ENCODE measurements around the gene PTRHD1. TPM values are rescaled to one million over a fixed set of nuclear protein-coding genes. Genes with fewer than 3 reads are reported as not detected.

The PTRHD1 gene
- total and polyA plus RNA-seq, 2 donors (not counting 1 experiment from before 2014, with no cell fraction given): 20.2 to 29.8 TPM

DNA sequence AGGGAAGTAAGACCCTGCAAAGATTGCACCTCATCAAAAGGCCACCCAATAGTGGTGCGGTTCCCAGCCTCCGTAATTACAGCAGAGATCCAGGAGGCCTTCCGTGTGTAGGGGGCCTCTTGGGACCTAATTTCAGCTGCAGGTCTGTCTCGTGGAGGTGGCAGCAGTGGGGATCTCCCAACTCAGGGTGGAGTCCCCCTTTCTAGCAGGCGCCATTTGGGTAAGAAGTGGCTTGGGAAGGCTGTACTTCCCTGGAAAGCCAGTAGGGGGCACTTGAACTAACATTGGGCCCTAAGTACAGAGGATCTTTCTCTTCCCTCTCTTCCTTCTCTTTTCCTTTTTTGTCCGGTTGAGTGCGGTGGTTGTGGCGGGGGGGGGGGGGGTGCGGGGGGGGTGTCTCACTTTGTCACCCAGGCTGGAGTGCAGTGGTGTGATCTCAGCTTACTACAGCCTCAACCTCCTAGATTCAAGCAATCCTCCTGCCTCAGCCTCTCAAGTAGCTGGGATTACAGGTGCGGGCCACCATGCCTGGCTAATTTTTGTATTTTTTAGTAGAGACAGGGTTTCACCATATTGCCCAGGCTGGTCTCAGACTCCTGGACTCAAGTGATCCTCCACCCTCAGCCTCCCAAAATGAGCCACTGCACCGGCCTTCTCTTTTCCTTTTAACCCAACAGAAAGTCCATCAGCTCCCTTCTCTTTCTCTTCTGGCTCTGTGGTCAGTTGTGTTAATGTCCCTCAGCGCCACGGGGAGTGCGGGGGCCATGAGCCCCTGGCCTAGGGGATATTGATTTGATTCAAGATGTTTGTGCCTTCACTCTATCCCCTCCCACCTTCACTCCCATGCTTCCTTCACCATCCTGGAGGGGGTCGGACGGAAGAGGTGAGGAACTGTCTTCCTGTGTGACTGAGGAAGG is 32.0 kb upstream of the PTRHD1 start:
- ATAC-seq (ENCODE audit: low read depth) (no peak), DNase-seq (peak; percentile 56)
- no peak overlapping the region for H3K4me2 ChIP-seq (replicated peaks; ENCODE audit: low read depth, low read length, poor library complexity, severe bottlenecking)
- intact Hi-C loops (cut with micrococcal nuclease): loop anchor here (5.0 kb wide), 1 partner anchor 302 kb away; no protein-coding TSS in a partner anchor
- H3K9ac ChIP-seq (ENCODE audit: low read length): no peak overlapping the region
- WGBS (ENCODE audit: insufficient coverage): 75% methylated on average over 4 of the region's 16 CpGs
- H3K4me1 ChIP-seq (ENCODE audit: control insufficient read depth in 2 of 2, insufficient read depth in 2 of 2, low read length in 2 of 2): peaks cover 0 to 4% of the 10 kb centered on the region in 2 donors
- POLR2A ChIA-PET: no interaction called here
- TF ChIP-seq EZH2 (IDR thresholded peaks at IDR 0.05; ENCODE audit: borderline replicate concordance, insufficient read depth, low read depth, low read length, poor library complexity, severe bottlenecking) (no peak), CTCF (IDR thresholded peaks at IDR 0.05) (peak; percentile 46)
- H3K4me3 Mint-ChIP-seq: no peak overlapping the region
- no peaks in the 10 kb centered on the region for H3K27me3 Mint-ChIP-seq
- no peak overlapping the region for H3K27ac ChIP-seq (ENCODE audit: low read length in 2 of 2)
- no peaks in the 10 kb centered on the region for H3K79me2 ChIP-seq (ENCODE audit: control insufficient read depth, insufficient read depth, low read length)
- H3K9me3 ChIP-seq (ENCODE audit: control extremely low read depth in 1 of 3, control insufficient read depth in 2 of 3, insufficient read depth in 1 of 3, low read length in 2 of 3): no peaks in the 10 kb centered on the region
- no peak overlapping the region for H3K4me3 ChIP-seq (ENCODE audit: control extremely low read depth in 1 of 5, extremely low read depth in 1 of 5, insufficient read depth in 1 of 5, low read depth in 2 of 5, low read length in 4 of 5)
- H2AFZ ChIP-seq (ENCODE audit: insufficient read depth, low read depth, low read length, poor library complexity, severe bottlenecking): no peak overlapping the region
- peaks cover 1 to 24% of the 10 kb centered on the region in 2 experiments for H3K36me3 ChIP-seq (replicated peaks in 1 of 2; ENCODE audit: control extremely low read depth in 1 of 2, control insufficient read depth in 1 of 2, extremely low read depth in 1 of 2, insufficient read depth in 2 of 2, low read length in 1 of 2)
- H3K4me1 Mint-ChIP-seq: no peaks in the 10 kb centered on the region
- H3K27ac Mint-ChIP-seq: no peak overlapping the region
- no peaks in the 10 kb centered on the region for H4K20me1 ChIP-seq (ENCODE audit: control insufficient read depth, insufficient read depth, low read length, poor library complexity, severe bottlenecking)
- CTCF ChIA-PET: interaction anchor here (1.3 to 10.8 kb wide), 3 partner anchors 13 to 416 kb away, joined by 3 to 267 read pairs (median 92); no protein-coding TSS in a partner anchor
- no peaks in the 10 kb centered on the region for H3K27me3 ChIP-seq (replicated peaks in 1 of 4; ENCODE audit: control extremely low read depth in 1 of 4, control insufficient read depth in 3 of 4, insufficient read depth in 4 of 4, low read length in 3 of 4)
- H3K9me3 Mint-ChIP-seq (ENCODE audit: insufficient read depth): no peaks in the 10 kb centered on the region

DNA sequence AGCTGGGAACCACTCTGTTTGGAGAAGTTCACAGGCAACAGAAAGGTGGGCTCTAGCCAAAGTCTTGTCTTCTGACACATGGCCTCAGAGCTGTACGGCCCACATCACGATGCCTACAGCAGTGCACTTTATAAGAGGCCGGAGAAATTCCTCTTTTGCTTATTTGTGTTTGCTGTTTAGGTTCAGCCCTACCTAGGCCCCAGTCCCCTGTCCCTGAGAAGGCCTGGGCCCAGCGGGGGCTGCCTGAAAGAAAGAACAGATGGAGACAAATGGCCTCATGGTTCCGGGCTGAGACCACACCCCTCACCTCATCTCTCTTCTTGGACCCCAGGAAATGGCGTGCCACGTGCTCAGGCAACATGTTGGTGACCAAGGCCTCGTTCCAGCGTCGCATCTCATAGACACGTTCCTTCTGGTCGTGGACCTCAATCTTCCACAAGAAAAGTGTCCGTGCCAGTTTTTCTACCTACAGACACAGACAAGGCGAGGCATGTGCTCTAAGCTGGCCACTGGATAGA is 30.9 kb upstream of the PTRHD1 start:
- TF ChIP-seq CTCF (IDR thresholded peaks at IDR 0.05): no peak
- no peak for TF ChIP-seq EZH2 (IDR thresholded peaks at IDR 0.05; ENCODE audit: borderline replicate concordance, insufficient read depth, low read depth, low read length, poor library complexity, severe bottlenecking)
- H3K4me1 Mint-ChIP-seq: no peaks in the 10 kb centered on the region
- no peak overlapping the region for H3K27ac ChIP-seq (ENCODE audit: low read length in 2 of 2)
- H3K9me3 Mint-ChIP-seq (ENCODE audit: insufficient read depth): no peaks in the 10 kb centered on the region
- no peaks in the 10 kb centered on the region for H3K9me3 ChIP-seq (ENCODE audit: control extremely low read depth in 1 of 3, control insufficient read depth in 2 of 3, insufficient read depth in 1 of 3, low read length in 2 of 3)
- H3K79me2 ChIP-seq (ENCODE audit: control insufficient read depth, insufficient read depth, low read length): no peaks in the 10 kb centered on the region
- intact Hi-C loops (cut with micrococcal nuclease): no loop called here
- no peak overlapping the region for H3K9ac ChIP-seq (ENCODE audit: low read length)
- no peak overlapping the region for H3K4me2 ChIP-seq (replicated peaks; ENCODE audit: low read depth, low read length, poor library complexity, severe bottlenecking)
- no peaks in the 10 kb centered on the region for H4K20me1 ChIP-seq (ENCODE audit: control insufficient read depth, insufficient read depth, low read length, poor library complexity, severe bottlenecking)
- DNase-seq (no peak), ATAC-seq (ENCODE audit: low read depth) (no peak)
- no peak overlapping the region for H2AFZ ChIP-seq (ENCODE audit: insufficient read depth, low read depth, low read length, poor library complexity, severe bottlenecking)
- WGBS (ENCODE audit: insufficient coverage): 99% methylated on average over 13 of the region's 14 CpGs
- no peak overlapping the region for H3K27ac Mint-ChIP-seq
- no peaks in the 10 kb centered on the region for H3K27me3 Mint-ChIP-seq
- H3K4me3 ChIP-seq (ENCODE audit: control extremely low read depth in 1 of 5, extremely low read depth in 1 of 5, insufficient read depth in 1 of 5, low read depth in 2 of 5, low read length in 4 of 5): no peak overlapping the region
- H3K4me1 ChIP-seq (ENCODE audit: control insufficient read depth in 2 of 2, insufficient read depth in 2 of 2, low read length in 2 of 2): peaks cover 0 to 4% of the 10 kb centered on the region in 2 donors
- no peaks in the 10 kb centered on the region for H3K27me3 ChIP-seq (replicated peaks in 1 of 4; ENCODE audit: control extremely low read depth in 1 of 4, control insufficient read depth in 3 of 4, insufficient read depth in 4 of 4, low read length in 3 of 4)
- CTCF ChIA-PET: interaction anchor here (0.7 to 10.8 kb wide), 4 partner anchors 9 to 415 kb away, joined by 3 to 267 read pairs (median 4); no protein-coding TSS in a partner anchor
- peaks cover 1 to 30% of the 10 kb centered on the region in 2 experiments for H3K36me3 ChIP-seq (replicated peaks in 1 of 2; ENCODE audit: control extremely low read depth in 1 of 2, control insufficient read depth in 1 of 2, extremely low read depth in 1 of 2, insufficient read depth in 2 of 2, low read length in 1 of 2)
- H3K4me3 Mint-ChIP-seq: no peak overlapping the region
- POLR2A ChIA-PET: no interaction called here
